Ascending aorta (tissue), 2 donors: Measurements from ENCODE around the gene SCYL3. TPM values are rescaled to one million over a fixed set of nuclear protein-coding genes. Genes with fewer than 3 reads are reported as not detected.
"Not testable (repeated sequence)": the region's sequence is repeated elsewhere in the genome, so short reads cannot be mapped to it uniquely, and the experiment has no call there.

Source experiments
- DNase-seq, 2 donors: peaks; one replicate each; pipeline ENCODE4 v3.0.0-alpha.2; 2019; ENCODE audit warnings: low spot score in 2 of 2
- H3K27ac ChIP-seq, 2 donors: fragments of 200-600 bp; sonication (generic); one replicate each; pipeline ENCODE4 v1.5.1; 2016 to 2017; ENCODE audit warnings: mild to moderate bottlenecking in 1 of 2
- H3K27me3 ChIP-seq: fragments of 200-600 bp; sonication (generic); one replicate; pipeline ENCODE4 v1.5.1; 2017
- H3K36me3 ChIP-seq, 2 donors: fragments of 200-600 bp; sonication (generic); one replicate each; pipeline ENCODE4 v1.5.1; 2016
- H3K4me1 ChIP-seq, 2 donors: fragments of 200-600 bp; sonication (generic); one replicate each; pipeline ENCODE4 v1.5.1; 2016 to 2017; ENCODE audit warnings: mild to moderate bottlenecking in 1 of 2
- H3K4me3 ChIP-seq, 2 donors: fragments of 200-600 bp; sonication (generic); one replicate each; pipeline ENCODE4 v1.5.1; 2016 to 2017; ENCODE audit warnings: mild to moderate bottlenecking in 1 of 2
- H3K9me3 ChIP-seq, 2 donors: fragments of 200-600 bp; sonication (generic); one replicate each; pipeline ENCODE4 v1.5.1; 2016
- CTCF ChIP-seq, 3 experiments: fragments of 200-600 bp in 2 of 3; fragments of 450-650 bp in 1 of 3; sonication (generic) in 2 of 3; IDR thresholded peaks; one replicate each; pipeline ENCODE4 v1.5.1; 2016 to 2019; ENCODE audit warnings: antibody characterized with exemption in 3 of 3, mild to moderate bottlenecking in 1 of 3, moderate library complexity in 1 of 3
- intact Hi-C: fragments of 100-400 bp; cut with DNase I; formaldehyde crosslinking; loops from one replicate; pipeline ENCODE4 v1.15.1; 2023
- total RNA-seq: library from RNA; depleted of rRNA; stranded (reverse); fragments of >200 nt; gene quantifications from one replicate; pipeline ENCODE4 v1.1.0, GENCODE V29; 2016

SCYL3 gene
- total RNA-seq, 1 donor from 2014 or later: 0.96 TPM

- no peak for TF ChIP-seq CTCF (IDR thresholded peaks at IDR 0.05)
- Histone ChIP-seq H3K27me3 (no peaks in the 10 kb centered on the region), H3K4me1 (no peaks in the 10 kb centered on the region), H3K27ac (no peak overlapping the region), H3K36me3 (peaks cover 76 to 98% of the 10 kb centered on the region in 2 donors), H3K4me3 (no peak overlapping the region), H3K9me3 (no peaks in the 10 kb centered on the region)
- no peak for DNase-seq
- intact Hi-C loops: no loop called here
These were observed 26.6 kb downstream of the SCYL3 start for GRCh38 chr1:169867012-169867675.

DNA sequence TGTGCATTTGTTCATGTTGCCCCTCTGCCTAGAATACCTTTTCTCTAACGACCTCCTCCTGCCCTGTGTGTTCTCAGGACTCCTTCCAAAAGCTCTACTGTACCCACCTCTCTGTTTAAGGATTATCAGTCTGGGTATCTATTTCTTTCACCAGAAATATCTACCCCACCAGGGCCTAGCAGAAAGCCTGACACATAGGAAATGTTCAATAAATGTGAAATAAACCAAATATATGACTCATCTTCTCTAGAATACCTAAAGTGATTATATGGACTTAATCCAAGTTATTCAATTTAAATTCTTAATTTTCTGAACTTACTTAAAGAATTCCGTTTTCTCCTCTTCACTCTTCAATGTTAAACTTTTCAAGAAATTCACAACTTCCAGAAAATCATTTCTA lies 27.1 kb downstream of the SCYL3 start:
- TF ChIP-seq CTCF (IDR thresholded peaks at IDR 0.05): no peak
- intact Hi-C loops: no loop called here
- H3K4me3 ChIP-seq: no peak overlapping the region
- H3K36me3 ChIP-seq: peaks cover 76 to 98% of the 10 kb centered on the region in 2 donors
- no peaks in the 10 kb centered on the region for H3K9me3 ChIP-seq
- no peak for DNase-seq
- no peaks in the 10 kb centered on the region for H3K27me3 ChIP-seq
- H3K4me1 ChIP-seq: no peaks in the 10 kb centered on the region
- no peak overlapping the region for H3K27ac ChIP-seq

GRCh38 chr1:169864531-169864930 lies 29.2 kb downstream of the SCYL3 start:
- H3K27ac ChIP-seq, H3K4me3 ChIP-seq, H3K4me1 ChIP-seq, H3K27me3 ChIP-seq, DNase-seq, H3K9me3 ChIP-seq, intact Hi-C loops: not testable (repeated sequence)
- H3K36me3 ChIP-seq: peaks cover 85 to 92% of the 10 kb centered on the region in 2 donors

DNA sequence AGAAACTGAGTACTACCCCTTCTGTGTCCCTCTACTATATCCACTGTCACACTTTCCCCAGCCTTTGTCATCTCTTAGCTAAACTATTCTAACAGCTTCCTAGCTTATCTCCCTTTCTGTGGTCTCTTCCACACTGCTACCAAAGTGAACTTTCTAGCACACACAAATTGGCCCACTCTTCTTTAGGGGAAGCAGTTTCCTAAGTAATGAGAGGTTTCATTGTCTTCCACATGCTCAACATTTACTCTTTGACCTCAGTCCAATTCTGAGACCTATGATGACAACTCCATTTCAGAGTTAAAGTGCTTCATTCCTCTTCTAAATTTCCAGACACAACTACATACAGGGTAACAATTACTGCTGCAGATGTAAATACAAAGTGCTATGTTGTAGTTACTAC lies 32.9 kb downstream of the SCYL3 start:
- Histone ChIP-seq H3K36me3 (peaks cover 51 to 64% of the 10 kb centered on the region in 2 donors), H3K4me3 (no peak overlapping the region), H3K4me1 (no peaks in the 10 kb centered on the region), H3K27me3 (no peaks in the 10 kb centered on the region), H3K9me3 (no peaks in the 10 kb centered on the region), H3K27ac (no peak overlapping the region)
- intact Hi-C loops: no loop called here
- DNase-seq: no peak
- TF ChIP-seq CTCF (IDR thresholded peaks at IDR 0.05): no peak

DNA sequence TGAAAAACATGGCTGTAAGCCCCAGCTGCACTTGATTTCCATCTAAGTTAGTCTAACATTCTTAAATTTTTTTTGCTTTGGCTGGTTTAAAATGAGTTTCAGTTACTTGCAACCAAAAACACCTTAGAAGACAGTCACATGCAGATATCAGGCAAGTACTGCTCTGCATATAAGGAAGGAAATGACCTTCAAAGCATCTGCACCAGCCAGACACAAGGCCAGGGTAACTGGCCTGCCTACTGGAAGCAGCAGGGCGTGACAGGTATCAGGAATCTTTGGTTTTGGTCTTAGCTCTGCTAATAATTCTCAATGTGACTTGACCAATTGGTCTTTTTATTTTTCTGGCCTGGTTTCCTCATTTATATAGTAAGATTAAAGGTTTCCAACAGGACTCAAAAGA lies 33.5 kb downstream of the SCYL3 start:
- no peak for DNase-seq
- Histone ChIP-seq H3K36me3 (peaks cover 45 to 64% of the 10 kb centered on the region in 2 donors), H3K27ac (no peak overlapping the region), H3K9me3 (no peaks in the 10 kb centered on the region), H3K4me3 (no peak overlapping the region), H3K27me3 (no peaks in the 10 kb centered on the region), H3K4me1 (no peaks in the 10 kb centered on the region)
- no peak for TF ChIP-seq CTCF (IDR thresholded peaks at IDR 0.05)
- intact Hi-C loops: no loop called here

- no peaks in the 10 kb centered on the region for H3K4me1 ChIP-seq
- TF ChIP-seq CTCF (IDR thresholded peaks at IDR 0.05): no peak
- H3K27me3 ChIP-seq: no peaks in the 10 kb centered on the region
- intact Hi-C loops: no loop called here
- no peak for DNase-seq
- H3K4me3 ChIP-seq: no peak overlapping the region
- H3K27ac ChIP-seq: no peak overlapping the region
- peaks cover 45 to 64% of the 10 kb centered on the region in 2 donors for H3K36me3 ChIP-seq
- no peaks in the 10 kb centered on the region for H3K9me3 ChIP-seq
These were observed 34.7 kb downstream of the SCYL3 start for GRCh38 chr1:169859001-169859400.
